22Rv1 (cell line): ENCODE results near the gene ORM2.

Experiments
- ZFX ChIP-seq: fragments of 450-650 bp; IDR thresholded peaks from 2 replicates; pipeline ENCODE4 v1.6.1; 2017; ENCODE audit warnings: antibody characterized with exemption, borderline replicate concordance
- TF ChIP-seq, protein P1 (sequence below): fragments of 450-650 bp; IDR thresholded peaks from 2 replicates; pipeline ENCODE4 v1.5.1; 2017; ENCODE audit warnings: mild to moderate bottlenecking

GRCh38 chr9:114300846-114301797 is 28.5 kb upstream of the ORM2 start:
- TF ChIP-seq, protein P1, sequence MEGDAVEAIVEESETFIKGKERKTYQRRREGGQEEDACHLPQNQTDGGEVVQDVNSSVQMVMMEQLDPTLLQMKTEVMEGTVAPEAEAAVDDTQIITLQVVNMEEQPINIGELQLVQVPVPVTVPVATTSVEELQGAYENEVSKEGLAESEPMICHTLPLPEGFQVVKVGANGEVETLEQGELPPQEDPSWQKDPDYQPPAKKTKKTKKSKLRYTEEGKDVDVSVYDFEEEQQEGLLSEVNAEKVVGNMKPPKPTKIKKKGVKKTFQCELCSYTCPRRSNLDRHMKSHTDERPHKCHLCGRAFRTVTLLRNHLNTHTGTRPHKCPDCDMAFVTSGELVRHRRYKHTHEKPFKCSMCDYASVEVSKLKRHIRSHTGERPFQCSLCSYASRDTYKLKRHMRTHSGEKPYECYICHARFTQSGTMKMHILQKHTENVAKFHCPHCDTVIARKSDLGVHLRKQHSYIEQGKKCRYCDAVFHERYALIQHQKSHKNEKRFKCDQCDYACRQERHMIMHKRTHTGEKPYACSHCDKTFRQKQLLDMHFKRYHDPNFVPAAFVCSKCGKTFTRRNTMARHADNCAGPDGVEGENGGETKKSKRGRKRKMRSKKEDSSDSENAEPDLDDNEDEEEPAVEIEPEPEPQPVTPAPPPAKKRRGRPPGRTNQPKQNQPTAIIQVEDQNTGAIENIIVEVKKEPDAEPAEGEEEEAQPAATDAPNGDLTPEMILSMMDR: no peak
- no peak for TF ChIP-seq ZFX
